ENCODE data around the gene TGFBR2. TPM values are rescaled to one million over a fixed set of nuclear protein-coding genes. Genes with fewer than 3 reads are reported as not detected.

Gene TGFBR2
- polyA plus RNA-seq, 1 donor (not counting 4 experiments of a cell fraction or from before 2014, with no cell fraction given): 303 TPM

- Histone ChIP-seq H3K27me3 (ENCODE audit: control insufficient read depth, extremely low read depth, insufficient read depth, low read length) (no peaks in the 10 kb centered on the region), H4K20me1 (ENCODE audit: control insufficient read depth, extremely low read depth, insufficient read depth, low read length) (peaks cover 10% of the 10 kb centered on the region), H3K36me3 (ENCODE audit: control insufficient read depth in 2 of 2, extremely low read depth in 1 of 2, insufficient read depth in 2 of 2, low read length in 2 of 2) (peaks cover 20 to 34% of the 10 kb centered on the region in 2 experiments), H3K9ac (ENCODE audit: control insufficient read depth, extremely low read depth, insufficient read depth, low read length) (peak overlapping the region; percentile 61), H3K79me2 (ENCODE audit: control insufficient read depth, insufficient read depth, low read length) (peaks cover 90% of the 10 kb centered on the region), H3K9me1 (ENCODE audit: control insufficient read depth, extremely low read depth, insufficient read depth, low read length) (no peaks in the 10 kb centered on the region), H2AFZ (ENCODE audit: control insufficient read depth, low read length) (no peak overlapping the region), H3K4me3 (ENCODE audit: control insufficient read depth in 2 of 3, extremely low read depth in 1 of 3, insufficient read depth in 2 of 3, low read depth in 1 of 3, low read length in 3 of 3) (peak overlapping the region in 2 of 3 experiments; percentile 23 to 32), H3K4me1 (ENCODE audit: control insufficient read depth, extremely low read depth, insufficient read depth, low read length) (peaks cover 69% of the 10 kb centered on the region), H3K27ac (ENCODE audit: control insufficient read depth, insufficient read depth, low read length) (peak overlapping the region; percentile 93), H3K4me2 (ENCODE audit: control insufficient read depth, extremely low read depth, insufficient read depth, low read depth, low read length) (peak overlapping the region; percentile 76), H3K9me3 (ENCODE audit: control insufficient read depth, low read depth, low read length) (no peaks in the 10 kb centered on the region)
- FAIRE-seq (peak; percentile 85), DNase-seq (ENCODE audit: low read depth, low spot score) (no peak)
- dilution Hi-C loops (cut with MboI; ENCODE audit: extremely low pct_ligation_motif_present, low sequenced_read_pairs): no loop called here
- TF ChIP-seq CTCF (optimal IDR thresholded peaks at IDR 0.05 in 1 of 3, IDR thresholded peaks at IDR 0.05 in 1 of 3, conservative IDR thresholded peaks at IDR 0.05 in 1 of 3; ENCODE audit: extremely low read depth in 1 of 3, insufficient read depth in 2 of 3, low read length in 3 of 3) (no peak), EZH2 (IDR thresholded peaks at IDR 0.05; ENCODE audit: low read length) (no peak)
These were observed 19.4 kb downstream of the TGFBR2 start for GRCh38 chr3:30625541-30626438.

GRCh38 chr3:30626443-30627180 is 20.2 kb downstream of the TGFBR2 start:
- Histone ChIP-seq H3K4me3 (ENCODE audit: control insufficient read depth in 2 of 3, extremely low read depth in 1 of 3, insufficient read depth in 2 of 3, low read depth in 1 of 3, low read length in 3 of 3) (peak overlapping the region in 2 of 3 experiments; percentile 23 to 32), H2AFZ (ENCODE audit: control insufficient read depth, low read length) (no peak overlapping the region)

More at GRCh38 chr3:30626443-30627180, 20.2 kb downstream of the TGFBR2 start:
- Histone ChIP-seq H3K4me1 (ENCODE audit: control insufficient read depth, extremely low read depth, insufficient read depth, low read length) (peaks cover 76% of the 10 kb centered on the region), H3K79me2 (ENCODE audit: control insufficient read depth, insufficient read depth, low read length) (peaks cover 90% of the 10 kb centered on the region), H3K27ac (ENCODE audit: control insufficient read depth, insufficient read depth, low read length) (peak overlapping the region; percentile 93), H3K27me3 (ENCODE audit: control insufficient read depth, extremely low read depth, insufficient read depth, low read length) (no peaks in the 10 kb centered on the region), H3K9me3 (ENCODE audit: control insufficient read depth, low read depth, low read length) (no peaks in the 10 kb centered on the region), H3K9me1 (ENCODE audit: control insufficient read depth, extremely low read depth, insufficient read depth, low read length) (no peaks in the 10 kb centered on the region), H3K9ac (ENCODE audit: control insufficient read depth, extremely low read depth, insufficient read depth, low read length) (peak overlapping the region; percentile 61), H3K36me3 (ENCODE audit: control insufficient read depth in 2 of 2, extremely low read depth in 1 of 2, insufficient read depth in 2 of 2, low read length in 2 of 2) (peaks cover 21 to 34% of the 10 kb centered on the region in 2 experiments), H3K4me2 (ENCODE audit: control insufficient read depth, extremely low read depth, insufficient read depth, low read depth, low read length) (peak overlapping the region; percentile 76), H4K20me1 (ENCODE audit: control insufficient read depth, extremely low read depth, insufficient read depth, low read length) (peaks cover 8% of the 10 kb centered on the region)
- dilution Hi-C loops (cut with MboI; ENCODE audit: extremely low pct_ligation_motif_present, low sequenced_read_pairs): no loop called here
- DNase-seq (ENCODE audit: low read depth, low spot score) (no peak), FAIRE-seq (peak; percentile 69)
- no peak for TF ChIP-seq EZH2 (IDR thresholded peaks at IDR 0.05; ENCODE audit: low read length)
- no peak for TF ChIP-seq CTCF (optimal IDR thresholded peaks at IDR 0.05 in 1 of 3, IDR thresholded peaks at IDR 0.05 in 1 of 3, conservative IDR thresholded peaks at IDR 0.05 in 1 of 3; ENCODE audit: extremely low read depth in 1 of 3, insufficient read depth in 2 of 3, low read length in 3 of 3)

Data from keratinocyte (primary cell).